Panc1 (cell line): Measurements from ENCODE around the gene OSBP2. TPM values are rescaled to one million over a fixed set of nuclear protein-coding genes. Genes with fewer than 3 reads are reported as not detected.

Source experiments
- ATAC-seq: fragments of 200-7000 bp; cut with Tn5 transposase; 2 replicates; pipeline ENCODE4 v1.9.1; 2020; ENCODE audit warnings: mild to moderate bottlenecking, moderate library complexity
- BruUV-seq: library from RNA; stranded (reverse); fragments of 400-500 nt; replicated peaks from 2 replicates; lab custom pipeline; 2021; lab: Mats Ljungman, UMichigan
- CTCF ChIA-PET: fragments of 300-600 bp; sonication (Branson Sonifier 250); formaldehyde crosslinking; loops from one replicate; lab custom pipeline; 2022; ENCODE audit warnings: antibody characterized with exemption; lab: Charles Lee
- POLR2A ChIA-PET: fragments of 300-600 bp; sonication (Branson Sonifier 250); formaldehyde crosslinking; loops from one replicate; lab custom pipeline; 2022; ENCODE audit warnings: antibody characterized with exemption; lab: Charles Lee
- DNase-seq: peaks from one replicate; pipeline ENCODE4 v3.0.0-alpha.2; 2010; ENCODE audit warnings: low read depth, low spot score
- H3K27ac ChIP-seq: 2 replicates; pipeline ENCODE4 v1.5.1; 2011; ENCODE audit warnings: mild to moderate bottlenecking, low read length, inconsistent platforms
- H3K27me3 ChIP-seq: fragments of 200-500 bp; sonication (Bioruptor generic); 2 replicates; pipeline ENCODE4 v1.6.0; 2014; ENCODE audit warnings: low read length, inconsistent platforms; ENCODE audit not compliant: control insufficient read depth, insufficient read depth
- H3K36me3 ChIP-seq: fragments of 200-500 bp; sonication (Bioruptor generic); 2 replicates; pipeline ENCODE4 v1.5.1; 2014; ENCODE audit warnings: inconsistent platforms, mild to moderate bottlenecking, low read length, moderate library complexity; ENCODE audit not compliant: control insufficient read depth, insufficient read depth
- H3K4me1 ChIP-seq: 2 replicates; pipeline ENCODE4 v1.5.1; 2011; ENCODE audit warnings: inconsistent platforms, mild to moderate bottlenecking, low read length, moderate library complexity; ENCODE audit not compliant: control insufficient read depth, insufficient read depth
- H3K4me3 ChIP-seq, 2 experiments: 2 replicates each; pipeline ENCODE4 v1.5.1; 2011 to 2012; ENCODE audit warnings: low read depth in 2 of 2, low read length in 2 of 2, mild to moderate bottlenecking in 2 of 2, inconsistent platforms in 1 of 2, moderate library complexity in 1 of 2
- H3K9me3 ChIP-seq: fragments of 200-500 bp; sonication (Bioruptor generic); 2 replicates; pipeline ENCODE4 v1.5.1; 2014; ENCODE audit warnings: low read depth, mild to moderate bottlenecking, inconsistent platforms, low read length, moderate library complexity; ENCODE audit not compliant: control insufficient read depth, insufficient read depth
- CTCF ChIP-seq: fragments of 450-650 bp; IDR thresholded peaks from 2 replicates; pipeline ENCODE4 v1.5.1; 2017; ENCODE audit warnings: mild to moderate bottlenecking
- POLR2AphosphoS5 ChIP-seq: IDR thresholded peaks from 2 replicates; pipeline ENCODE4 v1.6.1; 2012; ENCODE audit warnings: mild to moderate bottlenecking, low read depth, low read length, moderate library complexity
- SIN3A ChIP-seq: IDR thresholded peaks from 2 replicates; pipeline ENCODE4 v1.6.1; 2012; ENCODE audit warnings: low read depth, mild to moderate bottlenecking, low read length, moderate library complexity, borderline replicate concordance; ENCODE audit not compliant: insufficient read depth
- TCF7L2 ChIP-seq: IDR thresholded peaks from 2 replicates; pipeline ENCODE4 v1.6.1; 2011; ENCODE audit warnings: mild to moderate bottlenecking, low read depth, low read length, inconsistent platforms
- in situ Hi-C: cut with HindIII; loops from 2 replicates; pipeline ENCODE4 v1.10.0; 2016; ENCODE audit warnings: low sequenced_read_pairs, low pct_unique_long_range_greater_than_20kb
- intact Hi-C: fragments of 100-400 bp; cut with micrococcal nuclease; formaldehyde crosslinking; loops from one replicate; pipeline ENCODE4 v1.10.0; 2022; ENCODE audit not compliant: unreplicated experiment
- total RNA-seq: library from RNA; stranded (reverse); gene quantifications from one replicate; pipeline ENCODE4 v1.2.1, GENCODE V29; 2021; ENCODE audit not compliant: unreplicated experiment
- TF ChIP-seq, protein P1 (sequence below), 2 experiments: IDR thresholded peaks; 2 replicates each; pipeline ENCODE4 v1.6.1; 2011 to 2012; ENCODE audit warnings: low read depth in 2 of 2, control low read depth in 1 of 2, low read length in 1 of 2, mild to moderate bottlenecking in 1 of 2, moderate library complexity in 1 of 2; ENCODE audit not compliant: insufficient read depth in 1 of 2

OSBP2 gene
- total RNA-seq, 1 experiment from 2014 or later, result 4.7 TPM

GRCh38 chr22:30694171-30694639 is 469 bp upstream of the OSBP2 start:
- TF ChIP-seq, protein P1, sequence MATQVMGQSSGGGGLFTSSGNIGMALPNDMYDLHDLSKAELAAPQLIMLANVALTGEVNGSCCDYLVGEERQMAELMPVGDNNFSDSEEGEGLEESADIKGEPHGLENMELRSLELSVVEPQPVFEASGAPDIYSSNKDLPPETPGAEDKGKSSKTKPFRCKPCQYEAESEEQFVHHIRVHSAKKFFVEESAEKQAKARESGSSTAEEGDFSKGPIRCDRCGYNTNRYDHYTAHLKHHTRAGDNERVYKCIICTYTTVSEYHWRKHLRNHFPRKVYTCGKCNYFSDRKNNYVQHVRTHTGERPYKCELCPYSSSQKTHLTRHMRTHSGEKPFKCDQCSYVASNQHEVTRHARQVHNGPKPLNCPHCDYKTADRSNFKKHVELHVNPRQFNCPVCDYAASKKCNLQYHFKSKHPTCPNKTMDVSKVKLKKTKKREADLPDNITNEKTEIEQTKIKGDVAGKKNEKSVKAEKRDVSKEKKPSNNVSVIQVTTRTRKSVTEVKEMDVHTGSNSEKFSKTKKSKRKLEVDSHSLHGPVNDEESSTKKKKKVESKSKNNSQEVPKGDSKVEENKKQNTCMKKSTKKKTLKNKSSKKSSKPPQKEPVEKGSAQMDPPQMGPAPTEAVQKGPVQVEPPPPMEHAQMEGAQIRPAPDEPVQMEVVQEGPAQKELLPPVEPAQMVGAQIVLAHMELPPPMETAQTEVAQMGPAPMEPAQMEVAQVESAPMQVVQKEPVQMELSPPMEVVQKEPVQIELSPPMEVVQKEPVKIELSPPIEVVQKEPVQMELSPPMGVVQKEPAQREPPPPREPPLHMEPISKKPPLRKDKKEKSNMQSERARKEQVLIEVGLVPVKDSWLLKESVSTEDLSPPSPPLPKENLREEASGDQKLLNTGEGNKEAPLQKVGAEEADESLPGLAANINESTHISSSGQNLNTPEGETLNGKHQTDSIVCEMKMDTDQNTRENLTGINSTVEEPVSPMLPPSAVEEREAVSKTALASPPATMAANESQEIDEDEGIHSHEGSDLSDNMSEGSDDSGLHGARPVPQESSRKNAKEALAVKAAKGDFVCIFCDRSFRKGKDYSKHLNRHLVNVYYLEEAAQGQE (IDR thresholded peaks at IDR 0.05; ENCODE audit: insufficient read depth in 1 of 2, low read depth in 2 of 2, low read length in 1 of 2), result no peak
- TF ChIP-seq SIN3A (0 out of 2 replicates have a peak, but pooled peaks have one; percentile 44), POLR2AphosphoS5 (no peak), CTCF (no peak), TCF7L2 (no peak)
- H3K4me3 ChIP-seq, result peak overlapping the region; percentile 54 to 65
- intact Hi-C loops, result no loop called here
- CTCF ChIA-PET, result no interaction called here
- peak overlapping the region; percentile 69 for H3K27ac ChIP-seq
- H3K9me3 ChIP-seq, result no peaks in the 10 kb centered on the region
- no peaks in the 10 kb centered on the region for H3K36me3 ChIP-seq
- POLR2A ChIA-PET, result interaction anchor here (0.5 kb wide), 1 partner anchor 59 kb away, joined by 7 read pairs; no protein-coding TSS in a partner anchor
- DNase-seq (no peak), ATAC-seq (peak; percentile 81)
- in situ Hi-C loops, result no loop called here
- no peaks in the 10 kb centered on the region for H3K27me3 ChIP-seq
- no peaks in the 10 kb centered on the region; the same call in 1 of the 2 replicates for H3K4me1 ChIP-seq
- BruUV-seq, result no TSS peak

- ATAC-seq (no peak; the same call in 1 of the 2 replicates), DNase-seq (no peak)
- TF ChIP-seq POLR2AphosphoS5 (no peak), SIN3A (no peak), TCF7L2 (no peak), CTCF (no peak)
- TF ChIP-seq, protein P1 (IDR thresholded peaks at IDR 0.05; ENCODE audit: insufficient read depth in 1 of 2, low read depth in 2 of 2, low read length in 1 of 2), result no peak
- H3K27me3 ChIP-seq, result no peaks in the 10 kb centered on the region
- H3K4me1 ChIP-seq, result no peaks in the 10 kb centered on the region; the same call in 1 of the 2 replicates
- POLR2A ChIA-PET, result no interaction called here
- H3K27ac ChIP-seq, result peak overlapping the region; percentile 59; the same call in 1 of the 2 replicates
- CTCF ChIA-PET, result interaction anchor here (0.6 kb wide), 1 partner anchor 101 kb away, joined by 5 read pairs; no protein-coding TSS in a partner anchor
- BruUV-seq, result no TSS peak
- in situ Hi-C loops, result no loop called here
- H3K4me3 ChIP-seq, result peak overlapping the region; percentile 49 to 61
- no peaks in the 10 kb centered on the region for H3K9me3 ChIP-seq
- H3K36me3 ChIP-seq, result no peaks in the 10 kb centered on the region
- intact Hi-C loops, result no loop called here
Measured at GRCh38 chr22:30695351-30695851, 727 bp downstream of the OSBP2 start.
